ENCODE data around the gene ISM2. TPM values are rescaled to one million over a fixed set of nuclear protein-coding genes. Genes with fewer than 3 reads are reported as not detected.

Gene ISM2
- total RNA-seq, 1 donor from 2014 or later, result 0.46 TPM

GRCh38 chr14:77516126-77516525 lies 17.5 kb upstream of the ISM2 start:
- Mint-ChIP-seq H3K9me3 (no peaks in the 10 kb centered on the region), H3K36me3 (peaks cover 28% of the 10 kb centered on the region), H3K27ac (no peak overlapping the region), H3K4me3 (no peak overlapping the region), H3K27me3 (no peaks in the 10 kb centered on the region), H3K4me1 (ENCODE audit: unreplicated experiment) (no peaks in the 10 kb centered on the region)
- no peak for TF ChIP-seq CTCF (conservative IDR thresholded peaks at IDR 0.05)
- DNase-seq (ENCODE audit: extremely low spot score, unreplicated experiment), result no peak

- DNase-seq (ENCODE audit: extremely low spot score, unreplicated experiment), result no peak
- H3K27me3 Mint-ChIP-seq, result no peaks in the 10 kb centered on the region
- H3K9me3 Mint-ChIP-seq, result no peaks in the 10 kb centered on the region
- H3K4me3 Mint-ChIP-seq, result no peak overlapping the region
- TF ChIP-seq CTCF (conservative IDR thresholded peaks at IDR 0.05), result no peak
- no peak overlapping the region for H3K27ac Mint-ChIP-seq
- no peaks in the 10 kb centered on the region for H3K4me1 Mint-ChIP-seq (ENCODE audit: unreplicated experiment)
- H3K36me3 Mint-ChIP-seq, result peaks cover 15% of the 10 kb centered on the region
Measured at GRCh38 chr14:77511486-77512162, 13.0 kb upstream of the ISM2 start.

- no peaks in the 10 kb centered on the region for H3K27me3 Mint-ChIP-seq
- H3K27ac Mint-ChIP-seq, result no peak overlapping the region
- H3K9me3 Mint-ChIP-seq, result no peaks in the 10 kb centered on the region
- peaks cover 9% of the 10 kb centered on the region for H3K36me3 Mint-ChIP-seq
- no peaks in the 10 kb centered on the region for H3K4me1 Mint-ChIP-seq (ENCODE audit: unreplicated experiment)
- TF ChIP-seq CTCF (conservative IDR thresholded peaks at IDR 0.05), result no peak
- no peak for DNase-seq (ENCODE audit: extremely low spot score, unreplicated experiment)
- H3K4me3 Mint-ChIP-seq, result no peak overlapping the region
Measured at GRCh38 chr14:77509366-77509765, 10.8 kb upstream of the ISM2 start.

GRCh38 chr14:77508876-77509275 lies 10.3 kb upstream of the ISM2 start:
- no peak for TF ChIP-seq CTCF (conservative IDR thresholded peaks at IDR 0.05)
- Mint-ChIP-seq H3K27me3 (no peaks in the 10 kb centered on the region), H3K4me1 (ENCODE audit: unreplicated experiment) (no peaks in the 10 kb centered on the region), H3K4me3 (no peak overlapping the region), H3K9me3 (no peaks in the 10 kb centered on the region), H3K27ac (no peak overlapping the region), H3K36me3 (peaks cover 9% of the 10 kb centered on the region)
- no peak for DNase-seq (ENCODE audit: extremely low spot score, unreplicated experiment)

GRCh38 chr14:77508249-77508648 lies 9.6 kb upstream of the ISM2 start:
- peak overlapping the region; percentile 48 for H3K27ac Mint-ChIP-seq
- no peak for TF ChIP-seq CTCF (conservative IDR thresholded peaks at IDR 0.05)
- DNase-seq (ENCODE audit: extremely low spot score, unreplicated experiment), result no peak
- no peak overlapping the region for H3K4me3 Mint-ChIP-seq
- no peaks in the 10 kb centered on the region for H3K27me3 Mint-ChIP-seq
- H3K4me1 Mint-ChIP-seq (ENCODE audit: unreplicated experiment), result no peaks in the 10 kb centered on the region
- H3K9me3 Mint-ChIP-seq, result peaks cover 1% of the 10 kb centered on the region
- H3K36me3 Mint-ChIP-seq, result peaks cover 10% of the 10 kb centered on the region
